ENCODE measurements around the gene PRUNE2.

DNA sequence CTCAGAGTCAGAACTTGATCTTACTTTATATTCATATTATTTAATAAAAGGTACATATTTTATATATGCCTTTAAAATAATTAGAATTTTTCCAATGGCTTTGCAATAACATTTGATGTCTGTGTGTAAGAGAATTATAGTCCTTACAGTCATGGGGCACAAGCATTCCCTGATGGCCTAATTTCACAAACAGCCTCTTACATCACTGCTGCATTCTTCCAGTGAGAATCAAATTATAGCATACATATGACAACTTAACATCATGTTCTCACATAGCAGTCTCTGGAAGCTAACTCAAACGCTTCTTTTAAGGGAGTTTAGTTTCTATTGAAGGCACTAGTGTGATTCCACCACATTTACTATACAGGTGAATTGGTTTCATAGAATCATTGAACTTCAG, 15.3 kb upstream of the PRUNE2 start:
- TF ChIP-seq, protein P1, sequence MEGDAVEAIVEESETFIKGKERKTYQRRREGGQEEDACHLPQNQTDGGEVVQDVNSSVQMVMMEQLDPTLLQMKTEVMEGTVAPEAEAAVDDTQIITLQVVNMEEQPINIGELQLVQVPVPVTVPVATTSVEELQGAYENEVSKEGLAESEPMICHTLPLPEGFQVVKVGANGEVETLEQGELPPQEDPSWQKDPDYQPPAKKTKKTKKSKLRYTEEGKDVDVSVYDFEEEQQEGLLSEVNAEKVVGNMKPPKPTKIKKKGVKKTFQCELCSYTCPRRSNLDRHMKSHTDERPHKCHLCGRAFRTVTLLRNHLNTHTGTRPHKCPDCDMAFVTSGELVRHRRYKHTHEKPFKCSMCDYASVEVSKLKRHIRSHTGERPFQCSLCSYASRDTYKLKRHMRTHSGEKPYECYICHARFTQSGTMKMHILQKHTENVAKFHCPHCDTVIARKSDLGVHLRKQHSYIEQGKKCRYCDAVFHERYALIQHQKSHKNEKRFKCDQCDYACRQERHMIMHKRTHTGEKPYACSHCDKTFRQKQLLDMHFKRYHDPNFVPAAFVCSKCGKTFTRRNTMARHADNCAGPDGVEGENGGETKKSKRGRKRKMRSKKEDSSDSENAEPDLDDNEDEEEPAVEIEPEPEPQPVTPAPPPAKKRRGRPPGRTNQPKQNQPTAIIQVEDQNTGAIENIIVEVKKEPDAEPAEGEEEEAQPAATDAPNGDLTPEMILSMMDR (IDR thresholded peaks at IDR 0.05), result no peak
- no peak for TF ChIP-seq POLR2AphosphoS5 (IDR thresholded peaks at IDR 0.05)

Data from transverse colon (tissue), 4 donors.